Neural cell (in vitro differentiated cells): ENCODE data around the gene NEDD1. TPM values are rescaled to one million over a fixed set of nuclear protein-coding genes. Genes with fewer than 3 reads are reported as not detected.

Experiments used
- H2AFZ ChIP-seq: fragments of 200-600, 300-800 bp; sonication (generic), shearing (Covaris generic); 2 replicates; pipeline ENCODE4 v1.6.0; 2014; ENCODE audit warnings: low read depth, mild to moderate bottlenecking, antibody characterized with exemption, low read length, moderate library complexity
- H3F3A ChIP-seq: fragments of 200-600 bp; shearing (Covaris generic); 2 replicates; pipeline ENCODE4 v1.6.1; 2016; ENCODE audit warnings: mild to moderate bottlenecking, moderate library complexity, mixed read lengths, antibody characterized with exemption, low read length; ENCODE audit not compliant: insufficient read depth, poor library complexity, severe bottlenecking
- H3K27ac ChIP-seq: fragments of 200-600, 300-800 bp; sonication (generic), shearing (Covaris generic); 2 replicates; pipeline ENCODE4 v1.5.1; 2014; ENCODE audit warnings: mild to moderate bottlenecking, low read length, moderate library complexity
- H3K27me3 ChIP-seq: fragments of 300-800, 200-600 bp; sonication (generic), shearing (Covaris generic); 2 replicates; pipeline ENCODE4 v1.6.0; 2014; ENCODE audit warnings: mild to moderate bottlenecking, low read depth, low read length, moderate library complexity; ENCODE audit not compliant: insufficient read depth
- H3K36me3 ChIP-seq: fragments of 300-800, 200-600 bp; sonication (generic), shearing (Covaris generic); 2 replicates; pipeline ENCODE4 v1.5.1; 2014; ENCODE audit warnings: mild to moderate bottlenecking, antibody characterized with exemption, low read length, moderate library complexity; ENCODE audit not compliant: insufficient read depth
- H3K4me2 ChIP-seq: fragments of 300-800, 200-600 bp; sonication (generic), shearing (Covaris generic); 2 replicates; pipeline ENCODE4 v1.6.0; 2014; ENCODE audit warnings: mild to moderate bottlenecking, low read length
- H3K4me3 ChIP-seq: fragments of 300-800, 200-600 bp; sonication (generic), shearing (Covaris generic); 2 replicates; pipeline ENCODE4 v1.5.1; 2014; ENCODE audit warnings: mild to moderate bottlenecking, low read length, moderate library complexity
- H3K79me2 ChIP-seq: fragments of 200-600 bp; shearing (Covaris generic); replicated peaks from 2 replicates; pipeline ENCODE4 v1.6.0; 2014; ENCODE audit warnings: mild to moderate bottlenecking, low read length, moderate library complexity; ENCODE audit not compliant: insufficient read depth
- H3K9ac ChIP-seq: fragments of 300-800, 200-600 bp; sonication (generic), shearing (Covaris generic); 2 replicates; pipeline ENCODE4 v1.6.1; 2016; ENCODE audit warnings: mild to moderate bottlenecking, low read length, mixed read lengths
- H3K9me2 ChIP-seq: fragments of 200-600 bp; shearing (Covaris generic); 2 replicates; pipeline ENCODE4 v1.6.1; 2016; ENCODE audit warnings: mild to moderate bottlenecking, low read length, mixed read lengths; ENCODE audit not compliant: insufficient read depth
- H3K9me3 ChIP-seq: fragments of 200-600, 300-800 bp; sonication (generic), shearing (Covaris generic); 2 replicates; pipeline ENCODE4 v1.6.1; 2016; ENCODE audit warnings: mild to moderate bottlenecking, mixed run types, low read length, moderate library complexity, mixed read lengths
- H4K20me1 ChIP-seq: fragments of 200-600 bp; shearing (Covaris generic); 2 replicates; pipeline ENCODE4 v1.6.1; 2016; ENCODE audit warnings: mild to moderate bottlenecking, mixed run types; ENCODE audit not compliant: insufficient read depth
- CTCF ChIP-seq: fragments of 450-650 bp; IDR thresholded peaks from 2 replicates; pipeline ENCODE4 v1.5.1; 2014; ENCODE audit warnings: antibody characterized with exemption, mild to moderate bottlenecking, moderate library complexity; ENCODE audit not compliant: poor library complexity, severe bottlenecking
- EP300 ChIP-seq: fragments of 450-650 bp; conservative IDR thresholded peaks from 2 replicates; pipeline ENCODE4 v1.6.1; 2014; ENCODE audit warnings: antibody characterized with exemption, mild to moderate bottlenecking, moderate library complexity; ENCODE audit not compliant: poor library complexity, severe bottlenecking
- EZH2 ChIP-seq: fragments of 200-600, 300-800 bp; shearing (Covaris generic), sonication (generic); IDR thresholded peaks from 2 replicates; pipeline ENCODE4 v1.6.1; 2014; ENCODE audit warnings: antibody characterized with exemption, low read length, borderline replicate concordance, mild to moderate bottlenecking; ENCODE audit not compliant: insufficient read depth, poor library complexity, severe bottlenecking
- MXI1 ChIP-seq: fragments of 450-650 bp; conservative IDR thresholded peaks from 2 replicates; pipeline ENCODE4 v1.6.1; 2014; ENCODE audit warnings: antibody characterized with exemption, mild to moderate bottlenecking; ENCODE audit not compliant: poor library complexity, severe bottlenecking
- POLR2AphosphoS5 ChIP-seq: IDR thresholded peaks from 2 replicates; pipeline ENCODE4 v1.6.1; 2012
- RAD21 ChIP-seq: fragments of 450-650 bp; conservative IDR thresholded peaks from 2 replicates; pipeline ENCODE4 v1.6.1; 2014; ENCODE audit warnings: antibody characterized with exemption, mild to moderate bottlenecking, moderate library complexity
- REST ChIP-seq: IDR thresholded peaks from 2 replicates; pipeline ENCODE4 v1.6.1; 2012; ENCODE audit warnings: borderline replicate concordance
- SMC3 ChIP-seq: fragments of 450-650 bp; conservative IDR thresholded peaks from 2 replicates; pipeline ENCODE4 v1.6.1; 2014; ENCODE audit warnings: antibody characterized with exemption, mild to moderate bottlenecking, moderate library complexity; ENCODE audit not compliant: poor library complexity
- TAF1 ChIP-seq: IDR thresholded peaks from 2 replicates; pipeline ENCODE4 v1.6.1; 2012; ENCODE audit warnings: low read depth
- polyA plus RNA-seq: library from polyadenylated mRNA; depleted of rRNA; stranded (reverse); fragments of >200 nt; gene quantifications from 2 replicates; pipeline ENCODE4 v1.2.3, GENCODE V29; 2014

Gene NEDD1
- polyA plus RNA-seq, 1 donor from 2014 or later: 3.8 TPM

DNA sequence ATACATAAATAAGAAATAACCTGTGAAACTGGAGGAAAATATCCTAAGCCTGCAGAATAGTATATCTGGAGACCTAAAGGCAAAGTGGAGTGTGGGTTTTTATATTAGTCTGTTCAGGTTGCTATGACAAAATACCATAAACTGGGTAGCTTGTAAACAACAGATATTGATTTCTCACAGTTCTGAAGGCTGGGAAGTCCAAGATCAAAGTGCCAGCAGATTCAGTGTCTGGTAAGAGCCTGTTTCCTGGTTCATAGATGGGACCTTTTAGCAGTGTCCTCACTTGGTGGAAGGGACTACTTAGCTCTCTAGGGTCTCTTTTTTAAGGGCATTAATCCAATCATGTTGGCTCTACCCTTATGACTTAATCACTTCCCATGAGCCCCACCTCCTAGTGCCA, 25.4 kb upstream of the NEDD1 start:
- H3F3A ChIP-seq: no peaks in the 10 kb centered on the region
- H3K9me3 ChIP-seq: no peaks in the 10 kb centered on the region
- no peak overlapping the region for H3K4me3 ChIP-seq
- no peak overlapping the region for H3K9ac ChIP-seq
- H4K20me1 ChIP-seq: no peaks in the 10 kb centered on the region
- no peak overlapping the region for H3K4me2 ChIP-seq
- H3K27ac ChIP-seq: no peak overlapping the region
- H3K36me3 ChIP-seq: no peaks in the 10 kb centered on the region
- no peaks in the 10 kb centered on the region for H3K27me3 ChIP-seq
- H3K9me2 ChIP-seq: no peaks in the 10 kb centered on the region
- H3K79me2 ChIP-seq: no peaks in the 10 kb centered on the region
- TF ChIP-seq SMC3 (no peak), TAF1 (no peak), POLR2AphosphoS5 (no peak), EZH2 (no peak), RAD21 (no peak), CTCF (no peak), EP300 (no peak), MXI1 (no peak), REST (no peak)
- no peak overlapping the region for H2AFZ ChIP-seq

DNA sequence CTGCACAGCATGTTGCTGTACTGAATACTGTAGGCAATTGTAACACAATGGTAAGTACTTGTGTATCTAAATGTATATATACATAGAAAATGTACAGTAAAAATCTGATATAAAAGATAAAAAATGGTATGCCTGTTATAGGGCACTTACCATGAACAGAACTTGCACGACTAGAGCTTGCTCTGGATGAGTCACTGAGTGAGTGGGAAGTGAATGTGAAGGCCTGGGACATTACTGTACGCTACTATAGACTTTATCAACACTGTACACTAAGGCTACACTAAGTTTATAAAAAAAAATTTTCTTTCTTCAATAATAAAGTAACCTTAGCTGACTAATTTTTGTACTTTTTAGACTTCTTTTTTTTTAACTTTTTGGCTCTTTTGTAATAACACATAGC, 24.2 kb upstream of the NEDD1 start:
- H3K79me2 ChIP-seq: no peaks in the 10 kb centered on the region
- no peak overlapping the region for H2AFZ ChIP-seq
- TF ChIP-seq RAD21 (no peak), MXI1 (no peak), EP300 (no peak), REST (no peak)
- no peak overlapping the region for H3K4me2 ChIP-seq
- H3K27me3 ChIP-seq: no peaks in the 10 kb centered on the region
- no peak overlapping the region for H3K9ac ChIP-seq
- no peak overlapping the region for H3K4me3 ChIP-seq
- H3K9me2 ChIP-seq: no peaks in the 10 kb centered on the region
- no peak overlapping the region for H3K27ac ChIP-seq
- H3K36me3 ChIP-seq: no peaks in the 10 kb centered on the region
- no peaks in the 10 kb centered on the region for H3F3A ChIP-seq
- no peaks in the 10 kb centered on the region for H4K20me1 ChIP-seq
- H3K9me3 ChIP-seq: no peaks in the 10 kb centered on the region
